Gastrocnemius medialis (tissue), 4 donors: ENCODE results near the gene CCNB1. TPM values are rescaled to one million over a fixed set of nuclear protein-coding genes. Genes with fewer than 3 reads are reported as not detected.
"Not testable (repeated sequence)": the region's sequence is repeated elsewhere in the genome, so short reads cannot be mapped to it uniquely, and the experiment has no call there.

Source experiments
- ATAC-seq, 2 donors: fragments of 150-250 bp; one replicate each; pipeline ENCODE4 v1.9.1; 2016
- DNase-seq, 2 donors: peaks; one replicate each; pipeline ENCODE4 v3.0.0-alpha.2; 2019
- H3K27ac ChIP-seq, 4 donors: fragments of 200-600 bp; sonication (generic); 1 replicate in 1 of 4; 2 replicates in 3 of 4; pipeline ENCODE4 v1.5.1; 2016 to 2018; ENCODE audit warnings: mild to moderate bottlenecking in 2 of 4, moderate library complexity in 1 of 4
- H3K27me3 ChIP-seq, 3 donors: fragments of 200-600 bp; sonication (generic) in 2 of 3; 1 replicate in 1 of 3; 2 replicates in 2 of 3; pipeline versions ENCODE4 v1.5.1 to v1.6.0; 2016 to 2019; ENCODE audit warnings: mild to moderate bottlenecking in 1 of 3, moderate library complexity in 1 of 3
- H3K36me3 ChIP-seq, 2 donors: fragments of 200-600 bp; sonication (generic) in 1 of 2; one replicate each; pipeline ENCODE4 v1.5.1; 2017 to 2018
- H3K4me1 ChIP-seq, 2 donors: fragments of 200-600 bp; sonication (generic) in 1 of 2; one replicate each; pipeline ENCODE4 v1.5.1; 2016 to 2017; ENCODE audit warnings: mild to moderate bottlenecking in 2 of 2
- H3K4me3 ChIP-seq, 4 donors: fragments of 200-600 bp; sonication (generic) in 3 of 4; 1 replicate in 1 of 4; 2 replicates in 3 of 4; pipeline ENCODE4 v1.5.1; 2016 to 2019; ENCODE audit warnings: mild to moderate bottlenecking in 2 of 4
- H3K9me3 ChIP-seq, 3 donors: fragments of 200-600 bp; sonication (generic) in 2 of 3; 1 replicate in 1 of 3; 2 replicates in 2 of 3; pipeline ENCODE4 v1.5.1; 2016 to 2019
- POLR2A ChIP-seq, 2 donors: fragments of 450-650 bp; IDR thresholded peaks; one replicate each; pipeline ENCODE4 v1.6.1; 2017; ENCODE audit warnings: antibody characterized with exemption in 2 of 2, mild to moderate bottlenecking in 2 of 2, moderate library complexity in 2 of 2
- in situ Hi-C, 4 donors: fragments of 200-750 bp; cut with MboI; loops; one replicate each; pipeline versions ENCODE4 v1.15.0 to v1.8.0; 2017; ENCODE audit warnings: low sequenced_read_pairs in 4 of 4
- intact Hi-C: fragments of 100-400 bp; cut with DNase I; formaldehyde crosslinking; loops from one replicate; pipeline ENCODE4 v1.15.1; 2023; ENCODE audit warnings: low total_unique reads
- total RNA-seq, 4 donors: library from RNA; depleted of rRNA; stranded (reverse); fragments of >200 nt; gene quantifications; one replicate each; pipeline versions ENCODE4 v1.1.0 to v1.2.3, GENCODE V29; 2016
- TF ChIP-seq, protein P1 (sequence below), 5 experiments: fragments of 450-650 bp in 3 of 5; fragments of 200-600 bp in 2 of 5; sonication (generic) in 2 of 5; IDR thresholded peaks in 4 of 5; conservative IDR thresholded peaks in 1 of 5; 1 replicate in 4 of 5; 2 replicates in 1 of 5; pipeline ENCODE4 v1.5.1; 2016 to 2019; ENCODE audit warnings: antibody characterized with exemption in 5 of 5, mild to moderate bottlenecking in 3 of 5, moderate library complexity in 3 of 5

Gene CCNB1
- total RNA-seq, 4 donors from 2014 or later: 0.84 to 11.1 (median 2.7) TPM

DNA sequence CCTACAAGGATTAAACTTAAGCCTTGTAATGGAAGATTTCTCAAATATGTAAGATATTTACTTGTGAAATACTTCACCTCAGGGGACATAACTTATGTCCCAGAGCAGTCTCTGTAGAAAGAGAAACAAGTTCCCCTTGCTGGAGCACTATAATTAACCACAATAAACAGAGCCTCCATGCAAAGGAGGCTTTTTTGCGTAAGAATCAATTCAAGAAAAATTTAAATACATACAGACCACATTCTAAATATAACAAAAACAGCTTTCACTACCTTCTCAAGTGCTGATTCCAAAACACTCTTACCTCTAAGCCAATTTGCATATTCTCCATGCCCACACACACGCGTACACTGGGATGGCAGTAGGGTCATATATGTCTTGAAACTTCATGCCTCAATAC, 30.7 kb upstream of the CCNB1 start:
- no peaks in the 10 kb centered on the region for H3K9me3 ChIP-seq
- no peak overlapping the region for H3K4me3 ChIP-seq
- no peak overlapping the region for H3K27ac ChIP-seq
- H3K27me3 ChIP-seq: no peaks in the 10 kb centered on the region
- H3K36me3 ChIP-seq: peaks cover 0 to under 1% of the 10 kb centered on the region in 2 donors
- in situ Hi-C loops (no loop called here), intact Hi-C loops (no loop called here)
- TF ChIP-seq, protein P1, sequence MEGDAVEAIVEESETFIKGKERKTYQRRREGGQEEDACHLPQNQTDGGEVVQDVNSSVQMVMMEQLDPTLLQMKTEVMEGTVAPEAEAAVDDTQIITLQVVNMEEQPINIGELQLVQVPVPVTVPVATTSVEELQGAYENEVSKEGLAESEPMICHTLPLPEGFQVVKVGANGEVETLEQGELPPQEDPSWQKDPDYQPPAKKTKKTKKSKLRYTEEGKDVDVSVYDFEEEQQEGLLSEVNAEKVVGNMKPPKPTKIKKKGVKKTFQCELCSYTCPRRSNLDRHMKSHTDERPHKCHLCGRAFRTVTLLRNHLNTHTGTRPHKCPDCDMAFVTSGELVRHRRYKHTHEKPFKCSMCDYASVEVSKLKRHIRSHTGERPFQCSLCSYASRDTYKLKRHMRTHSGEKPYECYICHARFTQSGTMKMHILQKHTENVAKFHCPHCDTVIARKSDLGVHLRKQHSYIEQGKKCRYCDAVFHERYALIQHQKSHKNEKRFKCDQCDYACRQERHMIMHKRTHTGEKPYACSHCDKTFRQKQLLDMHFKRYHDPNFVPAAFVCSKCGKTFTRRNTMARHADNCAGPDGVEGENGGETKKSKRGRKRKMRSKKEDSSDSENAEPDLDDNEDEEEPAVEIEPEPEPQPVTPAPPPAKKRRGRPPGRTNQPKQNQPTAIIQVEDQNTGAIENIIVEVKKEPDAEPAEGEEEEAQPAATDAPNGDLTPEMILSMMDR (IDR thresholded peaks at IDR 0.05 in 4 of 5, conservative IDR thresholded peaks at IDR 0.05 in 1 of 5): no peak
- no peak for DNase-seq
- no peak for ATAC-seq
- H3K4me1 ChIP-seq: no peaks in the 10 kb centered on the region

DNA sequence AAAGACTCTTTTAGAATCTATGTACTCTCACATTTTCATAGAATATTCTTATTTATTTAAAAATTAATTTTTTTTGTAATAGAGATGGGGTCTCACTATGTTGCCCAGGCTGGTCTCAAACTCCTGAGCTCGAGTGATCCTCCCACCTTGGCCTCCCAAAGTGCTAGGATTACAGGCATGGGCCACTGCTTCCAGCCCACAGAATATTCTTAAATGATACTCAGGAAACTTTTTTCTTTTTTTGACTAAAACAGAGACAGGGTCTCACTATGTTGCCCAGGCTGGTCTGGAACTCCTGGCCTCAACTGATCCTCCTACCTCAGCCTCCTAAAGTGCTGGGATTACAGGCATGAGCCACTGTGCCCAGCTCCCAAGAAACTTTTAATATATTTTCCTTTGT, 29.7 kb upstream of the CCNB1 start:
- in situ Hi-C loops, H3K27ac ChIP-seq, DNase-seq, H3K4me1 ChIP-seq, H3K9me3 ChIP-seq, H3K36me3 ChIP-seq, H3K4me3 ChIP-seq, ATAC-seq, intact Hi-C loops, H3K27me3 ChIP-seq: not testable (repeated sequence)

DNA sequence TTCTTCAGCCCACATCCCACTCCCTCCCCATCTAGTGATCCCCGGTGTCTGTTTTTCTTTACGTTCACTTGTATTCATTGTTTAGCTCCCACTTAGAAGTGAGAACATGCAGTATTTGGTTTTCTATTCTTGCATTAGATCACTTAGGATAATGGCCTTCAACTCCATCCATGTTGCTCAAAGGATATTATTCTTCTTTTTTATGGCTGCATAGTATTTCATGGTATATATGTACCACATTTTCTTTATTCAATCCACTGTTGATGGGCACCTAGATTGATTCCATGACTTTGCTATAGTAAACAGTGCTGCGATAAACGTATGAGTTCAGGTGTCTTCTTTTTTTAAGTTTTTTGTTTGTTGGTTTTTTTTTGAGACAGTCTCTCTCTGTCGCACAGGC, 29.1 kb upstream of the CCNB1 start:
- ATAC-seq (no peak), DNase-seq (no peak)
- Histone ChIP-seq H3K36me3 (no peaks in the 10 kb centered on the region), H3K9me3 (no peaks in the 10 kb centered on the region), H3K4me3 (no peak overlapping the region), H3K27me3 (no peaks in the 10 kb centered on the region), H3K4me1 (no peaks in the 10 kb centered on the region), H3K27ac (no peak overlapping the region)
- TF ChIP-seq POLR2A (IDR thresholded peaks at IDR 0.05): no peak
- TF ChIP-seq, protein P1 (IDR thresholded peaks at IDR 0.05 in 4 of 5, conservative IDR thresholded peaks at IDR 0.05 in 1 of 5): no peak
- in situ Hi-C loops: no loop called here
- intact Hi-C loops: no loop called here

DNA sequence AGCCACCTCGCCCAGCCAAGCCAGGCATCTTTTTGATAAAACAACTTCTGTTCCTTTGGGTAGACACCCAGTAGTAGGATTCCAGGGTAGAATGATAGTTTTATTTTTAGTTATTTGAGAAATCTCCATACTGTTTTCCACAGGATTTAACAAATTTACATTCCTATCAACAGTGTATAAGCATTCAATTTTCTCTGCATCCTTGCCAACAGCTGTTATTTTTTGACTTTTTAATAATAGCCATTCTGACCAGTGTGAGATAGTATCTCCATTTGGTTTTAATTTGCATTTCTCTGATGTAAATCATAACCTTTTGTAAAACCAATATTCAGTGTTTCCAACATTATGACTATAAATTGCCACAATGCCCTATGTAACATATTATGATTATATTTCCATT, 28.2 kb upstream of the CCNB1 start:
- H3K9me3 ChIP-seq: no peaks in the 10 kb centered on the region
- TF ChIP-seq POLR2A (IDR thresholded peaks at IDR 0.05): no peak
- TF ChIP-seq, protein P1 (IDR thresholded peaks at IDR 0.05 in 4 of 5, conservative IDR thresholded peaks at IDR 0.05 in 1 of 5): no peak

DNA sequence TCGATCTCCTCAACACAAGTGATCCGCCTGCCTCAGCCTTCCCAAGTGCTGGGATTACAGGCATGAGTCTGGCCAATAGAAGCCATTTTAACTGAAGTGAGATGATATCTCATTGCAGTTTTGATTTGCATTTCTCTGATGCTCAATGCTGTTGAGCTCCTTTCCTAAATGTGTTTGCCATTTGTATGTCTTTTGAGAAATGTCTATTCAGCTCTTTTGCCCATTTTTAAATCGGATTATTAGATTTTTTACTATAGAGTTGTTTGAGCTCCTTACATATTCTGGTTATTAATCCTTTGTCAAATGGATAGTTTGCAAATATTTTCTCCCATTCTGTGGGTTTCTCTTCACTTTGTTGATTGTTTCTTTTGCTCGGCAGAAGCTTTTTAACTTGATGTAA, 26.7 kb upstream of the CCNB1 start:
- H3K4me3 ChIP-seq, H3K27me3 ChIP-seq, DNase-seq, intact Hi-C loops, in situ Hi-C loops, ATAC-seq, H3K36me3 ChIP-seq, H3K27ac ChIP-seq, H3K4me1 ChIP-seq, H3K9me3 ChIP-seq: not testable (repeated sequence)

More for the DNA sequence above, 28.2 kb upstream of the CCNB1 start:
- no peaks in the 10 kb centered on the region for H3K27me3 ChIP-seq
- no peaks in the 10 kb centered on the region for H3K4me1 ChIP-seq
- no peaks in the 10 kb centered on the region for H3K36me3 ChIP-seq
- no peak overlapping the region for H3K4me3 ChIP-seq
- H3K27ac ChIP-seq: no peak overlapping the region
- intact Hi-C loops: no loop called here
- in situ Hi-C loops: no loop called here
- ATAC-seq (no peak), DNase-seq (no peak)

DNA sequence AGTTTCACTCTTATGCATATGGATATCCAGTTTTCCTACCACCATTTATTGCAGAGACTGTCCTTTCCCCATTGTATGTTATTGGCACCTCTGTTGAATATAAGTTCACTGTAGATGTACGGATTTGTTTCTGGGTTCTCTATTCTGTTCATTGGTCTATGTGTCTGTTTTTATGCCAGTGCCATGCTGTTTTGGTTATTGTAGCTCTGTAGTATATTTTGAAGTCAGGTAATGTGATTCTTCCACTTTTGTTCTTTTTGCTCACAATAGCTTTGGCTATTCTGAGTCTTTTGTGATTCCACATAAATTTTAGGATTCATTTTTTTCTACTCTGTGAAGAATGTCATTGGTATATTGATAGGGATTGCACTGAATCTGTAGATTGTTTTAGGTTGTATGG, 26.1 kb upstream of the CCNB1 start:
- Histone ChIP-seq H3K27me3 (no peaks in the 10 kb centered on the region), H3K4me3 (no peak overlapping the region), H3K36me3 (no peaks in the 10 kb centered on the region), H3K4me1 (no peaks in the 10 kb centered on the region), H3K27ac (no peak overlapping the region), H3K9me3 (no peaks in the 10 kb centered on the region)
- in situ Hi-C loops (no loop called here), intact Hi-C loops (no loop called here)
- TF ChIP-seq, protein P1 (IDR thresholded peaks at IDR 0.05 in 4 of 5, conservative IDR thresholded peaks at IDR 0.05 in 1 of 5): no peak
- DNase-seq (no peak), ATAC-seq (no peak)

DNA sequence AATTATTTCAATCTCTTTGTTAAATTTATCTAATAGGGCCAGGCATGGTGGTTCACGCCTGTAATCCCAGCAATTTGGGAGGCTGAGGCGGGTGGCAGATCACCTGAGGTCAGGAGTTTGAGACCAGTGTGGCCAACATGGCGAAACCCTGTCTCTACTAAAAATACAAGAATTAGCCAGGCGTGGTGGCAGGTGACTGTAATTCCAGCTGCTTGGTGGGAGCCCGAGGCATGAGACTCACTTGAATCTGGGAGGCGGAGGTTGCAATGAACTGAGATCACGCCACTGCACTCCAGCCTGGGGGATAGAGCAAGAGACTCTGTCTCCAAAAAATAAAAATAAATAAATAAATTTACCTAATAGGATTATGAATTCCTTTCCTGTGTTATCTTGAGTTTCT, 18.4 kb upstream of the CCNB1 start:
- in situ Hi-C loops, H3K27me3 ChIP-seq, intact Hi-C loops, H3K4me1 ChIP-seq, H3K27ac ChIP-seq, H3K4me3 ChIP-seq, ATAC-seq, H3K36me3 ChIP-seq, DNase-seq, H3K9me3 ChIP-seq: not testable (repeated sequence)
